ENCODE data around the gene RUVBL1. TPM values are rescaled to one million over a fixed set of nuclear protein-coding genes. Genes with fewer than 3 reads are reported as not detected.
A peak's percentile ranks its signal among the peaks of the same experiment; 100 is the strongest.
"Not testable (repeated sequence)": the region's sequence is repeated elsewhere in the genome, so short reads cannot be mapped to it uniquely, and the experiment has no call there.

Gene RUVBL1
- polyA plus RNA-seq: 10 to 100 TPM; 11.8 to 29.0 (median 16.0) TPM

DNA sequence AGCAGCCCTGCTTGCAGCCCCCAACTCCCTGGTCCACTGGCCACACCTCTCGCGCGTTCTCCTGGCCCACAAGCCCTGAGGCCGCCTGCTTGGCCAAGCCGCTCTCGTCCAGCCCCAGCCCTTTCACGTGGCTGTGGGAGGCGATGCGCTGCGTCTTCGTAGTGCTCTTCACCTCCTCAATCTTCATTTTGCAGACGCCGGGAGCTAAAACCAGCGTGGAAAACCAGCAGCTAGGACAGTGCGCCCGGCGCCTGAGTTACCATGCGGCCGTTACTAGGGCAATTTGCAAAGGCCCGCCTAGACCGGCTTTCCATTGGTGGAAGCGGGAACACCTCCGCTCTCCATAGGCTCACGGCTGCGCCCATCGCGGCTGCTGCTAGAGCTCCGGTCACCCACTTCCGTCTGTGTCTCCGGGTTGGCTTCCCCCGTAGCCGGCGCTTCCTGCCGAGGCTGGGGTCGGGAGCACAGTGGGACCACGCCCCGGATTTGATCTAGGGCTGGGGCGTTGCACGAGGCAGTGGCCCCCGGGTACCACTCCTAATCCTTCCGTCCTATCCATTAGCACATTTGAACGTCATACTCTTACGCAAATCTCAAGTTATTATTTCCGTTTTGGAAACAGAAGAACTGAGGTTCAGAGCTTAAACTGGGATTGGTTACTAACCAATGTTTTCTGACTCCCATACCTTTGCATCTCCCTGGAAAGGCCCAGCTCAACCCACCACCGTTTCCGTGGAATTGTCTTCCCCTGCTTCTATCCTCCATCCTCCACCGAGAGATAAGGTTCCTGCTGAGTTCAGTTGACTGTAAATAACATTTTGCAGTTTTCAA is at the start of gene RUVBL1:
Gene RUVBL1, minus strand, starts transcription at position 275 of the 831 bp plus-strand sequence. Its CDS starts 88 bp downstream, at position 187.
- WGBS, 3 donors: 2 to 3% (median 3%) methylated on average over 47 of the region's 47 CpGs
- no peak within 1 kb of the TSS for H3K27ac ChIP-seq (ENCODE audit: low read depth, low read length)

DNA sequence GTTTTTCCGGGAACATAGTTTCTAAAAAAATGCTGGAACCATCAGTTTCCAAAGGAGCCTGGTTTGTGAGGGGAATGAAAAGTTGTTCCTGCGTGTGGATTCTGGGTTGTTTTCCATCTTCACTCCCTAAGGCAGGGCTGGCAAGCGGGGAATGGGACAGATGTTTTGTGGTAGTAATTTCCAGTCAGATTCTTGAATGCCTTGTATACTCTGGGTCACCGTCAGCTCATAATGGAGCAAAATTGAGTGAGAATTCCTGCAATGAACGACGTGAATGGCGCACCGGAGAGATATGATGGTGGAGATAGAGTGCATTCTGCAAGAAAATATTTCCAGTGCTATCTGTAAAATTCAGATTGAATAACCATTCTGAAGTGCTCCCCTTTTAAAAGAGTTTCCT is 49.6 kb upstream of the RUVBL1 start:
- 81 to 87% (median 85%) methylated on average over 8 of the region's 8 CpGs for WGBS, 3 donors
- H3K27ac ChIP-seq (ENCODE audit: low read depth, low read length): no peak overlapping the region

DNA sequence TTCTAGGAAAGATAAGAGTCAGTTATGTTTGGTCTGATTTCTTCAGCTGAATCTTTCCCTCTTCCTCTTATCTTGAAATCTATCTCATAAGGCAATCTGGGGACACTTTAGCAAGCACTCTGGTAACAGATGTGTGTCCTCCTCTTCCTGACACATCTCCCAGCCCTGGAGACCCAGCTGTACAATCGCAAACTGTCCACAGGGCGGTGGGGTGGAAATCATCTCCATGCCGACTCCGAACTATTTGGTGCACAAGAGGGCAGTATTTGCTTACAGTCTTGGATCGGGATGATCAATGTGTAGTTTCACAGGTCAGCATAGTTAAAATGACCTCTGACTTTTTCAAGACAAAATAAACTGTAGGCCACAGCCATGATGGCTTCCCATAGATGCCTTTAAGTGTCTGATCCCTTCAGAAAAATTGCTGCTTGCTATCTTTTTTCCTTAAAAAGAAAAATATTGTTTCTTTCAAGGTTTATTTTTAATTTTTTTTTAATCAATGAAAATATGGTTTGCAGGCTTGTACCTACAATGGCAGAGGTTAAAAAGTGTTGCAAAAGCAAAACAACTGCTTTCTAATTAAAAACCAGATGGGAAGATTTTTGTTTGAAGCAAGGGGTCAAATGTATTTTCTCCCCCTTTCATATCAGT is 47.4 kb upstream of the RUVBL1 start:
- no peak overlapping the region for H3K27ac ChIP-seq (ENCODE audit: low read depth, low read length)
- WGBS, 3 donors: 15 to 23% (median 17%) methylated on average over 5 of the region's 5 CpGs

DNA sequence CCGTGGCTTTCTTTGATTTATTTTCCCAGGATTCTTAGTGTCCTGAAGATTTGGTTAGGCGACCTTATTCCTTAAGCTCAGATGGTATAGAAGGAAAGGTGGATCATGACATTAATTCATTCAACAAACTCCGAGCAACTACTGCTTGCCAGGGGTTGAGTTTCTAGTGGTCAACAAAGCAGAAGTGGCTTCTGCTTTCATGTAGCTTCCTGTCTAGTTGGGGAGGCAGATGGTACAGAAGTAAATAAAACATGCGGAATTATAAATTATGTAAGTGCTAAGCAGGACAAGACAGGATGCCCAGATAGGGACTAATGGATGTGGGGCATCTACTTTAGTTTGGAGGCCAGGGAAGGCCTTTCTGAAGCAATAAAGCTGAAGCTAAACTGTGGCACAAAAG is 45.2 kb upstream of the RUVBL1 start:
- WGBS, 3 donors: 74 to 78% (median 75%) methylated on average over 4 of the region's 4 CpGs
- no peak overlapping the region for H3K27ac ChIP-seq (ENCODE audit: low read depth, low read length)

DNA sequence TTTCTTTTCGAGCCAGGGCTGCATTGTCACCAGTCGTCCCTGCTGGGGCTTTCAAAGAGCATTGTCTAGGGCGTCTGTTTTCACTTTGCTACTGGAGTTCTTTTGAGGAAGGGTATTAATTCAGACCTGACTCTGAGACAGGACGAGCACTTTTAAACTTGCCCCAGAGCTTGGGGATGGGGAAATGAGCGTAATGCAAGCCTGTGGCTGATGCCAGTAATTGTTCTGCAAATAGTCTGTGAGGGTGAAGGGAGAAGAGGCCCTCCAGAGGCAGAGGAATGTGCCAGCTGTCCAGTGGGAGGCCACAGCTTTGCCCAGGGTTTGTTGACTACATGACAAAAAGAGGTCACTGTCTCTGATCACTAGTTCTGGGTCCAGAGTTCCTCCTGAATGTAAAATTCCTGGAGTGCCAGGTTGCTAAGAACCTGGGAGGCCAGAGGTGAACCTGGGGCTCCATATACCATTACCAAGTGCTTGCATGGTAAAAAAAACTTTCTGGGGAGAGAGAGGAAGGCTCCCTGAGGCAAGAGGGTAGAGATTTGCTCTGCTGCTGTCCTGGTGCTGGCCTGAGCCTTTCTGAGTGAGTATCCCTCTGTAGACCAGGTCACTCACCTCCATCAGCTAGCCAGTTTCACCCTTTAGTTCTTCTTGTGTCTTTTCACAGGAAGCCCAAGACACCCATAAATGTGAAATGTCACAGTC is 44.5 kb upstream of the RUVBL1 start:
- WGBS, 3 donors: 66 to 75% (median 73%) methylated on average over 5 of the region's 5 CpGs
- no peak overlapping the region for H3K27ac ChIP-seq (ENCODE audit: low read depth, low read length)

DNA sequence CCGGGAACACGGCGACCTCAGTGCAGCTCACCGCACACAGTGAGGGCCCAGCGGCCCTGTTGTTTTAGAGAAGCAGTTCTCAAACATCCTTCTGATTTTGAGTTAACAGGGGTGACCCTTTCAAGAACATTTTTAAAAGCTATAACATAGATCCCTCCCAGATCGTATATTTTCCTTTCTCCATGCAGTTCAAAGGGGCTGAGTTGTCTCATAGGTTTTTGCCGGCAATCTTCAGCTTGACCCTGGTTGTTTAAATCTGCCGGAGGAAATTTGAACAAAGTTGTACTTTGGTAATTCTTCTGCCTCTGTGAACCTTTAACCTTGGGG is 44.0 kb upstream of the RUVBL1 start:
- no peak overlapping the region for H3K27ac ChIP-seq (ENCODE audit: low read depth, low read length)
- WGBS, 3 donors: 86 to 94% (median 90%) methylated on average over 8 of the region's 8 CpGs

DNA sequence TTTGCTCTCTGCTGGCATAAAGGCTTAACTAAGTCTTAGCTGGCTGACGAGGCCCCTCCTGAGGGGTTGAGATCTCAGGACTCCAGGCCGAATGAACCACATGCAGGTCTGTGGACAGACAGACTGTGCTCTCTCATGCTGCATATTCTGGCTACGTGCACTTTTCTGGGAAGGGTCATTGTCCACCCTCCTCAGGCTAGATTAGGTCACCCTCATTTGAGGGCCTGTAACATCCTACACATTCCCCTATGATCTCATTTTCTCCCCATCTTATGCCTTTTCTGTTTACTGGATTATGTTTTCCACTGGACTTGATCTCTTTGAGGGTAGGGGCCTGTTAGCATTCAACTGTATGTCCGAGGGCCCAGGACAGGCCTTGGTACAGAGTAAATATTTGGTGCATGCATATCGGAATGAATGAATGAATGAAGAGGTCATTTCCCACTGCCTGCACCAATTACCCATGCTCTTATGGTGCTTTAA is 43.4 kb upstream of the RUVBL1 start:
- H3K27ac ChIP-seq (ENCODE audit: low read depth, low read length): no peak overlapping the region
- WGBS, 3 donors: 89 to 93% (median 91%) methylated on average over 5 of the region's 5 CpGs

DNA sequence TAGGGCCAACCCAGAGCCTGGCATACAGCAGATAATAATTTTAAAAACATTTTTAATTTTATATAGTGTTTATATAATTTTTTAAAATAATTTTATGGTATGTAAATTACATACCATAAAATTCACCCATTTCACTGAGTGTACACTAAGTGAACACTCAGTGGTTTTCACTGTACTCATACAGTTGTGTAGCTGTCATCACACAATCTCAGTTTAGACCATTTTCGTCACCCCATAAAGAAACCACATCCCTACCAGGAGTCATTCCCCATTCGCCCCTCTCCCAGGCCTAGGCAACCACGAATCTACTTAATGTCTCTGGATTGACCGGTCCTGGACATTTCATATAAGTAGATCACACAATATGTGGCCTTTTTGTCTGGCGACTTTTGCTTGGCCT is 39.8 kb upstream of the RUVBL1 start:
- no peak overlapping the region for H3K27ac ChIP-seq (ENCODE audit: low read depth, low read length)
- WGBS, 3 donors: 49 to 88% (median 75%) methylated on average over 5 of the region's 5 CpGs

DNA sequence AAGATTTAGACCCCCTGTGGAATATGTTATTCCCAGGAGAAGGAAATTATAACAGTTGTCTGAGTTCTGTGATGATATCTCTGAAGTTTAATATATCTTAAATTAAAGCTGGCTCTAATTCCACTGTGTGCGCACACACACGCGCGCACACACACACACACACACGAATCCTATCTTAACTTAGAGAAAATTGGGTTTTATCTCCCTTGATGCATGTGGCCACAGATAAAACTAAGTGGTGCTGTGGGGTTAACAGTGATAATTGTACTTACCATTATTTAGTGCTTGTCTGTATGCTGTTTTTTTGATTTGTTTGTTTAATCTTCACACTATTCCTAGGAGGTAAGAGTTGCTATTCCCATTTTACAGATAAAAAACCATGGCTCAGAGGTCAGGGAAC is 37.0 kb upstream of the RUVBL1 start:
- 86 to 94% (median 94%) methylated on average over 5 of the region's 5 CpGs for WGBS, 3 donors

DNA sequence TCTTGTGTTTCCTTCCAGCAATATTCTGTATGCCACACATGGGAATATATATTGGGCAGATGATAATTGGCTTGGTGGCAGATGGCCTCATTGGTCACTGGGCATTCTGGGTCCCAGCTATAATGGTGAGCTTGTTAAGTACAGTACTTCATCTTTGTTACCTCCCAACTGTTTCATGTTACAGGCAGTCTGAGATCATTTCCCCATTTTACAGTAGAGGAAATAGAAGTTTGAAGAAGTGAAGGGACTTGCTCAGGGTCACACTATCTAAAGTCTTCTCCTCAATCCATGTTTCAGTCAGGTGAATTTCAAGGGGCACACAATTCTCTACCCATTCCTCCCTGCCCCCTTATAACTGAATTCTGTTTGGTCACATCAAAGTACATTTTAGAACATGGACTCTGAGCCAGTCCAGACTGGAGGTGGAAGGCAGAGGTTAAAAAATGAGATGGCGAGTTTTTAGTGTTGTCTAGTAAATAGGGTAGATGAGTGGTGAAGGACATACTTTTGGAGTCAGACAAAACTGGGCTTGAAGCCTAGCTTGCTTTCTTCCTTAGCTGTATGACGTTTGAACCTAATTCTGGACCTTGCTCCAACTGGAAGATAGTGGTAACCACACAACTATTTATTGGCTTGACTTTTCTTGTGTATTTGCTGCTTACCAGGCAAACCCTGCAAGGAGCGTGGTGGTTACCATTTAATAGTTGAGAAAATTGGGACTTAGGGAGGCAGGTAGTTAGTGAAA is 32.2 kb upstream of the RUVBL1 start:
- 63 to 95% (median 78%) methylated on average over 3 of the region's 3 CpGs for WGBS, 3 donors
- H3K27ac ChIP-seq (ENCODE audit: low read depth, low read length): no peak overlapping the region

More for the DNA sequence above, 37.0 kb upstream of the RUVBL1 start:
- H3K27ac ChIP-seq (ENCODE audit: low read depth, low read length): no peak overlapping the region

DNA sequence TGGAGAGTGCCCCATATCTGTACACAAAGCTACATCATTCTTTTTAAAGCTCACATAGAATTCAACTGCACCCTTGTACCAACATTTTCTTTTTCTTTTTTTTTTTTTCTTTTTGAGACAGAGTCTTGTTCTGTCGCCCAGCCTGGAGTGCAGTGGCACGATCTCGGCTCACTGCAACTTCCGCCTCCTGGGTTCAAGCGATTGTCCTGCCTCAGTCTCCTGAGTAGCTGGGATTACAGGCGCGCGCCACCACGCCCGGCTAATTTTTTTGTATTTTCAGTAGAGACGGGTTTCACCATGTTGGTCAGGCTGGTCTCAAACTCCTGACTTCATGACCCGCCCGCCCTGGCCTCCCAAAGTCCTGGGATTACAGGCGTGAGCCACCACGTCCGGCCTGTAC is 30.7 kb upstream of the RUVBL1 start:
- WGBS, 3 donors: 84 to 90% (median 85%) methylated on average over 16 of the region's 16 CpGs
- not testable (repeated sequence) for H3K27ac ChIP-seq (ENCODE audit: low read depth, low read length)

DNA sequence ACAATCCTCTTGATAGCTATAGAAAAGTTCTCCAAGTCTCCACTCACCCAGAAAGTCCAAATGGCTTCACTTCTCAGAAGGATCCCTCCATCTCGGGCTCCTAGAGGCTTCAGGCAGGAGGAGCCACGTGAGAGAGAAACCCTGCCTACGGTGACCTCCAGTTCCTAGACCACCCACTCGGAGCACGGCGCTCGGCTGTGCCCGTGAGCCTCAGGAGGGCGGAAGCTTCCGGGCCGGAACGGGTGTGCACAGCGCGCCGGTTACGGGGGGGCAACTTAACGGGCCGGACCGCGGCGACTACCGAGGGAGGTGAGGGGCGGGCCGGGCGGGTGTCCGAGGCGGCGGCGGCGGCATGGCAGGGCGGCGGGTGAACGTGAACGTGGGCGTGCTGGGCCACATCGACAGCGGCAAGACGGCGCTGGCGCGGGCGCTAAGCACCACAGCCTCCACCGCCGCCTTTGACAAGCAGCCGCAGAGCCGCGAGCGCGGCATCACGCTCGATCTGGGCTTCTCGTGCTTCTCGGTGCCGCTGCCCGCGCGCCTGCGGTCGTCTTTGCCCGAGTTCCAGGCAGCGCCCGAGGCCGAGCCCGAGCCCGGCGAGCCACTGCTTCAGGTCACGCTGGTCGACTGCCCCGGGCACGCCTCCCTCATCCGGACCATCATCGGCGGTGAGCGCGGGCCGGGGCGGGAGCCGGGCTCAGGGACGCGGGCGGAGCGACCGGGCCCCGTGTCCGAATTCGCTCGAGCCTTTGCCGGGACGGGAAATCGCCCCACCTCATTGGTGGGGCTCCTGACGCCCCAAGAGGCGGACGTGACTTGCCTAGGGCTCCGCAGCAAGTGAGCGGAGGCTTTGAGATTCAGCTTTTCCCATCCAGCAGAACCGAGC is 29.8 kb upstream of the RUVBL1 start, which contains the start of gene EEFSEC:
Gene EEFSEC, plus strand, starts transcription at position 326 of the 886 bp plus-strand sequence. Its CDS starts 27 bp downstream, at position 353.
- WGBS, 3 donors: 0 to 1% (median 0%) methylated on average over 77 to 96 of the region's 96 CpGs
- H3K27ac ChIP-seq (ENCODE audit: low read depth, low read length): peak within 1 kb of the TSS; percentile 11

DNA sequence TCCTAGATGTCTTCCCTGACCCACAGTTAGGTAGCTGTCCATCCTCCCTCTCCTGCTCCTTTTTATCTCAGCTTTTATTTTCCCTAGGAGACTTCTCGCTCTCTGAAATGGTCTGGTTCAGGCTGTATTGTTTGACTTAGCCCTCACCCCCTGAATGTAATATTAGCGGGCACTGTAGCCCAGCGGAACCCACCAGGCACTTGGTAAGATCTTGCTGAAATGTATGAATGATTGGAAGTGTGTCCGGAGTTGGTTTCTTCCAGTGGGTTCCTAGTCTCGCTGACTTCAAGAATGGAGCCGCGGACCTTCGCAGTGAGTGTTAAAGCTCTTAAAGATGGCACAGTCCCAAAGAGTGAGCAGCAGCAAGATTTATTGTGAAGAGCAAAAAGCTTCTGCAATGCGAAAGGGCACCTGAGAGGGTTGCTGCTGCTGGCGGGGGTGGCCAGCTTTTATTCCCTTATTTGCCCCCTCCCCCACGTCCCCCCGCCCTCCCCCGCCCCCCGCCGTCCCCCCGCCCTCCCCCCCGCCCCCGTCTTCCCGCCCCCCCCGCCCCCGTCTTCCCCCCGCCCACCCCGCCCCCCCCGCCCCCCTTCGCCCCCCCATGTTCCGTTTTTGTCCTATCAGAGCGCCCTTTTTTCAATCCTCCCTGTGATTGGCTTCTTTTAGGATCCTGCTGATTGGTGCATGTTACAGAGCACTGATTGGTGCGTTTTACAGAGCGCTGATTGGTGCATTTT is 29.0 kb upstream of the RUVBL1 start:
- no peak overlapping the region for H3K27ac ChIP-seq (ENCODE audit: low read depth, low read length)
- 61 to 70% (median 66%) methylated on average over 13 to 14 of the region's 29 CpGs for WGBS, 3 donors

DNA sequence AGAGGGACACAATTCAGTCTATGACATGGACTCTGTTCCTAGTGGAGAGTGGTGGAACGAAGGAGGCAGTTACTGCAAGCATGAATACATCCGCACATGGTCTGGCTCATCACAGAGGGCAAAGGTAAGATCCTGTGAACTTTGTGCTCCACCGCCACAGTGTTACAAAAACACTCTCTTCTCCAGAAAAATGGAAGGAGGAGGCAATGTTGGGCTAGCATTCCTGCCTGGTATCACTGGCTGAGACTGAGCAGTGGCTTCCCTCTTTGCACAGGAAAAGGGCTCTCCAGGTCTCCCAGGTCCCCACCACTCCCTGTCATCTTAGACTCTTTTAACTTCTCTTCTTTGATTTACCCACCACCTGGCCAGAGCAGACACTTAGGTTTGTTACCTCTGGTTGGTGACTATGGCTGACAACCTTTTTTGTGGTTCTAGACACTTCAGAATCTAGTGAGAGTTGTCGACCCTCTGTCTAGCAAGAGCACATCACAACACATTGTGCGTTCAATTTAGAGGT is 28.2 kb upstream of the RUVBL1 start:
- H3K27ac ChIP-seq (ENCODE audit: low read depth, low read length): no peak overlapping the region
- 84 to 91% (median 88%) methylated on average over 5 of the region's 5 CpGs for WGBS, 3 donors

DNA sequence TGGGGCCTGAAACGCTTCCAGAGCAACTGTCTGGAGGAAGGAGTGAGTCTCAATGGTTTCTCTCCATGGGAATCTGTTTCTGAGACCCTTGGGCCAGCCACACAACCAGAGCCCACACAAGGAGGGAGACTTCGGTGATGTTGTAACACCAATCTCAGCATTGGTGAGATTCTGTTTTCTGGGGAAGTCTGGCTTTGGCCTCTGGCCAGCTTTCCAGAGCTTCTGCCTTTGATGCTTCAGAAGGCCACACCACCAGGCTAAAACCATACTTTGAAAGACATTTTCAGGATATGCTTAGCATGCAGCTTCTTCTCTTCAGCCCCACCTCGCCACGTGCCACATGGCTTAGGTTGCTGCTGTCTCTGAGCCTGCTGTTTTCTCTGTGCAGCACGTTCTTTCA is 26.0 kb upstream of the RUVBL1 start:
- WGBS, 3 donors: 59 to 80% (median 64%) methylated on average over 5 of the region's 5 CpGs
- no peak overlapping the region for H3K27ac ChIP-seq (ENCODE audit: low read depth, low read length)

DNA sequence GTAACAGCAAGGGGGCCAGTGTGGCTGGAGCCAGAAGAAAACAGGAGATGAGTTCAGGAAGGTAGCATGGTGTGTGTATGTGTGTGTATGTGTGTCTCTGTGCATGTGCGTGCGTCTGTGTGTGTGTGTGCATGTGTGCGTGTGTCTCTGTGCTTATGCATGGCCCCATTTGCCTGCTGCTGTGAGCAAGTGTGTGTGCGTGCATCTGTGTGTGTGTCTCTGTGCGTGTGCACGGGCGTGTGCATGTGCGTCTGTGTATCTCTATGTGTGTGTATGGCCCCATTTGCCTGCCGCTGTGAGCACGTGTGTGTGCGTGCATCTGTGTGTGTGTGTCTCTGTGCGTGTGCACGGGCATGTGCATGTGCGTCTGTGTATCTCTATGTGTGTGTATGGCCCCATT is 22.6 kb upstream of the RUVBL1 start:
- WGBS, 3 donors: 95 to 96% (median 95%) methylated on average over 14 of the region's 14 CpGs

DNA sequence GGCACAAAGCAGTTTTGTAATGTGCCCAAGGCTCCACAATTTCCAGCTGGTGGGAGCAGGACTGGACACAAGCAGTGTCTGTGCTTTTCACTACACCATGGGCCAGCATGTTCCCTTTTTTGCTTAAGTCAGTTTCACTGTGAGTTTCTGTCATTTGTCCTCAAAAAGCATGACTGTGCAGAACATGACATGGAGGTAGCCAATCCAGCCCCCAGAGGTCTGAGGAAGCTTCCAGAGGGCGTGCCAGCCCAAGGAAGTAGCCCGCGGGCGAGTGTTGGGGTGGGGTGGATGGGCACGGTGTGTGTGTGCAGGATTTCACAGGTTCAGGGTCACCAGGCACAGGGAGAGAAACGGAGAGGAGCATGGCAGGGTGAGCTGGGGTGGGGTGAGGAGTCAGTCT is 21.7 kb upstream of the RUVBL1 start:
- no peak overlapping the region for H3K27ac ChIP-seq (ENCODE audit: low read depth, low read length)
- 35 to 57% (median 42%) methylated on average over 6 of the region's 6 CpGs for WGBS, 3 donors

More for the DNA sequence above, 22.6 kb upstream of the RUVBL1 start:
- no peak overlapping the region for H3K27ac ChIP-seq (ENCODE audit: low read depth, low read length)

Data from adipose tissue (tissue), 3 donors.